GM18858 (cell line): ENCODE measurements around the gene CDRT15.
"Not testable (repeated sequence)": the region's sequence is repeated elsewhere in the genome, so short reads cannot be mapped to it uniquely, and the experiment has no call there.

ENCODE experiments used
- ATAC-seq: cut with Tn5 transposase; IDR thresholded peaks from one replicate; pipeline ENCODE4 v1.9.1; 2021; ENCODE audit not compliant: unreplicated experiment

CDRT15 gene

GRCh38 chr17:14207791-14208190, 28.9 kb downstream of the CDRT15 start:
- ATAC-seq = no peak

GRCh38 chr17:14206891-14207290, 29.8 kb downstream of the CDRT15 start:
- no peak for ATAC-seq

- no peak for ATAC-seq
Observed at GRCh38 chr17:14205992-14206461, 30.6 kb downstream of the CDRT15 start.

- no peak for ATAC-seq
Observed at GRCh38 chr17:14205380-14205779, 31.3 kb downstream of the CDRT15 start.

- no peak for ATAC-seq
Observed at GRCh38 chr17:14204546-14204945, 32.1 kb downstream of the CDRT15 start.

- no peak for ATAC-seq
Observed at GRCh38 chr17:14204084-14204483, 32.6 kb downstream of the CDRT15 start.

GRCh38 chr17:14203388-14203787, 33.3 kb downstream of the CDRT15 start:
- ATAC-seq = no peak

GRCh38 chr17:14202388-14203166, 34.1 kb downstream of the CDRT15 start:
- no peak for ATAC-seq

GRCh38 chr17:14201988-14202380, 34.7 kb downstream of the CDRT15 start:
- no peak for ATAC-seq

- no peak for ATAC-seq
Observed at GRCh38 chr17:14201021-14201987, 35.4 kb downstream of the CDRT15 start.

- ATAC-seq = no peak
Observed at GRCh38 chr17:14200354-14200753, 36.3 kb downstream of the CDRT15 start.

- no peak for ATAC-seq
Observed at GRCh38 chr17:14199601-14200000, 37.1 kb downstream of the CDRT15 start.

- no peak for ATAC-seq
Observed at GRCh38 chr17:14198575-14198974, 38.1 kb downstream of the CDRT15 start.

GRCh38 chr17:14198013-14198412, 38.6 kb downstream of the CDRT15 start:
- no peak for ATAC-seq

- no peak for ATAC-seq
Observed at GRCh38 chr17:14197586-14197985, 39.1 kb downstream of the CDRT15 start.

- ATAC-seq = no peak
Observed at GRCh38 chr17:14197057-14197456, 39.6 kb downstream of the CDRT15 start.

GRCh38 chr17:14196377-14196997, 40.2 kb downstream of the CDRT15 start:
- no peak for ATAC-seq

GRCh38 chr17:14192636-14193344, 43.9 kb downstream of the CDRT15 start:
- ATAC-seq = peak; percentile 50

GRCh38 chr17:14192039-14192438, 44.6 kb downstream of the CDRT15 start:
- ATAC-seq = not testable (repeated sequence)

GRCh38 chr17:14191469-14191868, 45.2 kb downstream of the CDRT15 start:
- ATAC-seq = not testable (repeated sequence)

GRCh38 chr17:14190774-14191173, 45.9 kb downstream of the CDRT15 start:
- ATAC-seq = not testable (repeated sequence)
